ENCODE data around the gene SIDT2.

SIDT2 gene

GRCh38 chr11:117169736-117170135, 8.8 kb upstream of the SIDT2 start:
- no peaks in the 10 kb centered on the region for H4K20me1 ChIP-seq (ENCODE audit: insufficient read depth, low read length)
- no peaks in the 10 kb centered on the region for H3K79me2 ChIP-seq (ENCODE audit: insufficient read depth, low read length)
- H2AFZ ChIP-seq (ENCODE audit: low read length), result no peak overlapping the region
- no peak overlapping the region for H3K27ac ChIP-seq (ENCODE audit: low read depth, low read length, poor library complexity, severe bottlenecking)
- no peak overlapping the region for H3K9ac ChIP-seq (ENCODE audit: low read length)
- H3K4me1 ChIP-seq (ENCODE audit: insufficient read depth, low read length, severe bottlenecking), result no peaks in the 10 kb centered on the region
- TF ChIP-seq EZH2 (IDR thresholded peaks at IDR 0.05; ENCODE audit: borderline replicate concordance, low read length) (no peak), CTCF (IDR thresholded peaks at IDR 0.05; ENCODE audit: low read length) (no peak)
- no peak overlapping the region for H3K4me2 ChIP-seq (ENCODE audit: low read length)
- H3K27me3 ChIP-seq (ENCODE audit: insufficient read depth, low read length), result no peaks in the 10 kb centered on the region
- H3K9me3 ChIP-seq (ENCODE audit: low read length), result no peaks in the 10 kb centered on the region
- H3F3A ChIP-seq (ENCODE audit: insufficient read depth, low read length), result no peaks in the 10 kb centered on the region
- no peaks in the 10 kb centered on the region for H3K9me2 ChIP-seq (ENCODE audit: low read depth, low read length)
- peaks cover 63% of the 10 kb centered on the region for H3K36me3 ChIP-seq (ENCODE audit: insufficient read depth, low read length)
- H3K4me3 ChIP-seq (ENCODE audit: low read depth, low read length, poor library complexity, severe bottlenecking), result no peak overlapping the region

DNA sequence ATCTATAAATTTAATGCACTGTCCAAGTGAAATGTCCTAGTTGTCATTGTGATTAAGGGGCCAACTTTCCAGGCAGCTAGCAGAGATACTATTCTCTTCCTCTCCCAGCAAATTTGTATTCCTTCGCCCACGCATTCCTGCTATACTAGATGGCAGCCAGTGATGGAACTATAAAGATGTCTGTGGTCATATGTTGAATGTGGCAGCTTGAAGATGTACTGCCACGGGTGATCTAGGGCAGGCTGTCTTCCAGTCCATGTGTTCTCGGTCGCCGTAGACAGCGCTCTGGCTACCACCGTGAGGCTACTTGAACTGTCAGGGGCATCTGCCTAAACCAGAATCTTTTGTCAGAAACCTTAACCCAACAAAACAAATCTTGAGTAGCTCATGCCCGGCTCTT, 8.3 kb upstream of the SIDT2 start:
- Histone ChIP-seq H3F3A (ENCODE audit: insufficient read depth, low read length) (no peaks in the 10 kb centered on the region), H3K4me1 (ENCODE audit: insufficient read depth, low read length, severe bottlenecking) (no peaks in the 10 kb centered on the region), H3K4me2 (ENCODE audit: low read length) (no peak overlapping the region), H2AFZ (ENCODE audit: low read length) (no peak overlapping the region), H4K20me1 (ENCODE audit: insufficient read depth, low read length) (no peaks in the 10 kb centered on the region), H3K4me3 (ENCODE audit: low read depth, low read length, poor library complexity, severe bottlenecking) (no peak overlapping the region), H3K27me3 (ENCODE audit: insufficient read depth, low read length) (no peaks in the 10 kb centered on the region), H3K9me3 (ENCODE audit: low read length) (no peaks in the 10 kb centered on the region), H3K79me2 (ENCODE audit: insufficient read depth, low read length) (no peaks in the 10 kb centered on the region), H3K9me2 (ENCODE audit: low read depth, low read length) (no peaks in the 10 kb centered on the region), H3K9ac (ENCODE audit: low read length) (no peak overlapping the region), H3K27ac (ENCODE audit: low read depth, low read length, poor library complexity, severe bottlenecking) (no peak overlapping the region), H3K36me3 (ENCODE audit: insufficient read depth, low read length) (peaks cover 61% of the 10 kb centered on the region)
- TF ChIP-seq EZH2 (IDR thresholded peaks at IDR 0.05; ENCODE audit: borderline replicate concordance, low read length) (no peak), CTCF (IDR thresholded peaks at IDR 0.05; ENCODE audit: low read length) (no peak)

DNA sequence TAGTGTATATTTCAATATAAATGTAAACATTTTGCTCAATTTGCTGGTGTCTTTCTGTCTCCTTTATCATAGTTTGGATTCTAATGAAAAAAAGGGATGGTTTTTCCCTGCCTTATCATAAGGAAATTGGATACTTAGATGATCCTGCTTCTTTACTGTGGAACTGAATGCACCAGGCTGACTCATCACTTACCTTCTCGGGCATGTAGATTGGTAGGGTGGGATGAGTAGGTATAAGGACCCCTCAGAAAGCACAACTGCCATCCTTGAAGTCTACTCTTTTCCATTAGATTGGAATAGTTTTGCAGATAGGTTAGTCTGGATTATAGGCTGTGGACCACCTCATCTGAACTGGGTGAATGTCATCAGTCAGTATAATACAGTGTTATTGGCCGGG, 7.5 kb upstream of the SIDT2 start:
- H2AFZ ChIP-seq (ENCODE audit: low read length), result no peak overlapping the region
- no peak overlapping the region for H3K4me2 ChIP-seq (ENCODE audit: low read length)
- no peaks in the 10 kb centered on the region for H3K79me2 ChIP-seq (ENCODE audit: insufficient read depth, low read length)
- no peaks in the 10 kb centered on the region for H4K20me1 ChIP-seq (ENCODE audit: insufficient read depth, low read length)
- no peaks in the 10 kb centered on the region for H3K9me3 ChIP-seq (ENCODE audit: low read length)
- H3K4me3 ChIP-seq (ENCODE audit: low read depth, low read length, poor library complexity, severe bottlenecking), result no peak overlapping the region
- TF ChIP-seq EZH2 (IDR thresholded peaks at IDR 0.05; ENCODE audit: borderline replicate concordance, low read length) (no peak), CTCF (IDR thresholded peaks at IDR 0.05; ENCODE audit: low read length) (no peak)
- no peaks in the 10 kb centered on the region for H3K27me3 ChIP-seq (ENCODE audit: insufficient read depth, low read length)
- H3F3A ChIP-seq (ENCODE audit: insufficient read depth, low read length), result no peaks in the 10 kb centered on the region
- H3K9me2 ChIP-seq (ENCODE audit: low read depth, low read length), result no peaks in the 10 kb centered on the region
- H3K27ac ChIP-seq (ENCODE audit: low read depth, low read length, poor library complexity, severe bottlenecking), result no peak overlapping the region
- H3K36me3 ChIP-seq (ENCODE audit: insufficient read depth, low read length), result peaks cover 57% of the 10 kb centered on the region
- H3K9ac ChIP-seq (ENCODE audit: low read length), result no peak overlapping the region
- H3K4me1 ChIP-seq (ENCODE audit: insufficient read depth, low read length, severe bottlenecking), result no peaks in the 10 kb centered on the region

Data from OCI-LY1 (cell line).